Activated CD4-positive, CD25-positive, alpha-beta regulatory T cell treated with anti-CD3 and anti-CD28 coated beads, Interleukin-2, amount 50 U/mL, for 72 hours (primary cell): Measurements from ENCODE around the gene FOXJ1.
"Not testable (repeated sequence)": the region's sequence is repeated elsewhere in the genome, so short reads cannot be mapped to it uniquely, and the experiment has no call there.

ENCODE experiments used
- DNase-seq: peaks from one replicate; pipeline ENCODE4 v3.0.0; 2021

The FOXJ1 gene, protein sequence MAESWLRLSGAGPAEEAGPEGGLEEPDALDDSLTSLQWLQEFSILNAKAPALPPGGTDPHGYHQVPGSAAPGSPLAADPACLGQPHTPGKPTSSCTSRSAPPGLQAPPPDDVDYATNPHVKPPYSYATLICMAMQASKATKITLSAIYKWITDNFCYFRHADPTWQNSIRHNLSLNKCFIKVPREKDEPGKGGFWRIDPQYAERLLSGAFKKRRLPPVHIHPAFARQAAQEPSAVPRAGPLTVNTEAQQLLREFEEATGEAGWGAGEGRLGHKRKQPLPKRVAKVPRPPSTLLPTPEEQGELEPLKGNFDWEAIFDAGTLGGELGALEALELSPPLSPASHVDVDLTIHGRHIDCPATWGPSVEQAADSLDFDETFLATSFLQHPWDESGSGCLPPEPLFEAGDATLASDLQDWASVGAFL

DNA sequence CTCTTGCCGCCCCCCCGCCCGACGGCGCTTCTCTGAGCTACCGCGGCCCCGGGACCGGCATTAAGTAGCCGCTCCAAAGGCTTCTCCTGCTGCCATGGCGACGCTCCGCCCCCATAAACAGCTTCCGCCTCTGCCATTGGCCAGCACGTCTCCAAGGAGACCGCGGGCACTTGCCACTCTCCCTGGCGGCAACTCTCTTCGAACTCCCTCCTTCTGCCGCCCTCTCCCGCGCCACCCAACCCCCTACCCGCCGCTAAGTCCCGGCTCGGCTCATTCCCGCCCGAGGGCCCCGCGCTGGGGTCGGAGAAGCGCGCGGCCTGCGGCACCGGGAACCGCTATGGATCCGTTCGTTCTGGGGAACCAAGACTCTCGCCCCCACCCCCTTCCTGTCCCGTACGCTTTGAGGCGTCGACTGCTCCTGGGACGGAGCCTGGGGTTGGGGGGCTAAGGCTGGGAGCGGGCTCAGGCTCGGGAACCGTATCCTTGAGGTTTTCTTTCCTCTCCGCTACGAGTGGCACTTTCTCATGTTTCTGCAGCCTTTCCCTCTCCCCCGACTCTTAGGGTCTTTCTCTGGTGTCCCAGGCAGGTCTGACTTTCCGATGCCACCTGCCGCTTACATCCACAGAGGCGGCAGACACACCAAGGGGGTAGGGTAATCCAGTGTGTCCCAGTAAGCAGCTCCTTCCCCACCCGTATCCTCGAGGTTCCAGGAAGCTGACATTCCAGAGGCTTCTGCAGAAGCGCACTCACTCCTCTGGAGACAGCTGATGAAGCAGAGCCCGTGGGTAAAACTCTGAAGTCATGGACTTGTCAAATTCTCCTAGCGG is at the start of gene FOXJ1:
Gene FOXJ1 (minus strand): TSS at position 34 of the 827 bp plus-strand sequence. CDS start 850 bp downstream, outside the sequence.
- DNase-seq = peak; percentile 90

DNA sequence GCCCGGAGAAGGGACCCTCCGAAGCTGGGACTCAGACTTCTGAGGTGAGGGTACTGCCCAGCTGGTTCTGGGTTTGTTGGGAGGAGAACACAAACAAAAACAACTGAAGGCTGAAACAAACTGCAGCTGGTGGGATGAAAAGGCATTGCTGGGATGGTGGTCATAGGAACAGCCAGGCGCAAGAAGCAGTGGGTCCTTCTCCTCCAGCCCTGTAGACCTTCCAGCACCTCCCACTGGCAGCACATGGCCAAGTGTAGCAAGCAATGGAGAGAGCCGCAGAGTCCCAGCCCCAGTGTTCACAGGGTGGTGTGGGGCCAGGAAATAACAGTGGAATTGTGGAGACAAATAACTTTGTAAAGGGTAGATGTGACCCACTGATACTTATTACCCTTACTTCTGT is 48.7 kb upstream of the FOXJ1 start:
- no peak for DNase-seq

DNA sequence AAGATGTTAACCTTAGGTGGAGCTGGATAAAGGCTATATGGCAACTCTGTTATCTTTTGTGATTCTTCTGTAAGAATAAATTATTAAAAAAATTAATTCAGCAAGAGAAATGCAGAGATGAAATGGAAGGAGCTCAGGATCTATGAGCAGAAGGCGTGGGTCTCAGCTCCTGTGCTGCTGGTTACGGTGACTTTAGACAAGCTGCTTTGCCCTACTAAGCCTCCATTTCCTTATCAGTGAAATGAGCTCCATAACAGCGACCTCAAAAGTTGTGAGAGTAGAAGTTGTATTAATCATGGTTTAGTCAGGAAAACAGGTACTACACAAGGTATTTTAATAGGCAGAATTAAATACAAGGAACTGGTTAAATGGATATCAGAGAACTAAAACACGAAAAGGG is 48.2 kb upstream of the FOXJ1 start:
- DNase-seq = no peak

DNA sequence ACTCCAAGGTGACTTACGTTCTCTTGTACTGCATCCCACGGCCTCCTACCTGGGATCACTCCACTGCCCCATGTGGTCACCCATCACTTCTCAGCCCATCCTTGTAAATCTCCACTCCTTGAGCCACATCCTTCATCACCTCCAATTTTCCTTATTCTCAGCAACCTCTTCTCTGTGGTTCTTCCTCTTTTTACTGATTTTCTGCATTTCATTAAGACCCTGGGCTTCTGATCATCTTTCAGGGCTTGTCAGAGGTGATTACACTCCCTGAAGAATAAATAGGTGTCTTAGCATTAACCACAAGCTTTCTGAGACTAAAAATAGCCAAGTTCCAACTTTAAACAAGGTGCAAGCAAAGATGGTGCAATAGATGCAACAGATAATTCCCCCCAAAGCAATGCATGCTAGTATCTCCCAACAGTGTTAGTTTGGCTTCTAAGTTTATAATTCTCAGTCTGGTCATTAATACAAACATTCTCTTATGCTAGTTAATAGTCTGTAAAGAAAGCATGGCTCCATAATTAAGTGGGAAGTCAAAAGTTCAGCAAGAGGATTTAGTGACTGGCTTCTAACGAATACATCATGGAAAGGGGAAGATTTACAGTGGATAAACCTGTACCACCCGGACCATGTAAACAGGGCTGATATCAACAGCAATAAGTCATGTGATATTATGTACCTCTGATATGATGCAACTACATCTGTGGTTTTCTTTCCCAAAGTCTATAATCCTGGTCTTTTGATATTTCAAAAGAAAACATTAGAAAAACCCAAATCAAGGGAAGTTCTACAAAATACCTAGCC is 47.4 kb upstream of the FOXJ1 start:
- DNase-seq = no peak

DNA sequence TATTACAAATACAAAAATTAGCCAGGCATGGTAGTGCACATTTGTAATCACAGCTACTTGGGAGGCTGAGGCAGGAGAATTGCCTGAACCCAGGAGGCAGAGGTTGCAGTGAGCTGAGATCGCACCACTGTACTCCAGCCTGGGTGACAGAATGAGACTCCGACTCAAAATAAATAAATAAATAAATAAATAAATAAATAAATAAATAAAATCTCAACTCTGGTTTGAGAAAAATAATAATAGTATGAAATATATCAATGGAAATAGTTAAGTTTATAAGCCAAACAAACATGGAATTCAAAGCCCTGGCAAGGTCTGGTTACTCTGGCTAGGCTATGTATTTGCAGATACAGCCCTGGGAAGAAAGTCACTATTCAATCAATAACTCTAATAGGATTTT is 45.7 kb upstream of the FOXJ1 start:
- DNase-seq = not testable (repeated sequence)

DNA sequence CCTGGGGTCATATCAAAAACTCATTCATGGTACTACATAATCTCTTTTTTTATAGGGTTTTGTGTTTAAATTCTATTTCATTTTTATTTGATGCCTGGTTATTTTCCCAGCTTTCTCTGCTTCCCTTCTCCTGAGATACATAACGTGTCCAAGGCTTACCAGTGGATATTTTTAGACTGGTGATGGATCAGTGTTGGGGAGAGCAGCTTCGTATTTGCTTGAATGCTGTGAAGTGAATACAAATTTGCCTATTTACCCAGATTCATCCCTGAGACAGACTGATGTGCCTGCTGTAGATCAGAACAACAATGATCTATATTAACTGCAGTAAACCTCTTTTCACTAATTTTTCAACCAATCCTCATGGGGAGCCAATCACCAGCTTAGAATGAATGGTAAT is 43.2 kb upstream of the FOXJ1 start:
- no peak for DNase-seq

DNA sequence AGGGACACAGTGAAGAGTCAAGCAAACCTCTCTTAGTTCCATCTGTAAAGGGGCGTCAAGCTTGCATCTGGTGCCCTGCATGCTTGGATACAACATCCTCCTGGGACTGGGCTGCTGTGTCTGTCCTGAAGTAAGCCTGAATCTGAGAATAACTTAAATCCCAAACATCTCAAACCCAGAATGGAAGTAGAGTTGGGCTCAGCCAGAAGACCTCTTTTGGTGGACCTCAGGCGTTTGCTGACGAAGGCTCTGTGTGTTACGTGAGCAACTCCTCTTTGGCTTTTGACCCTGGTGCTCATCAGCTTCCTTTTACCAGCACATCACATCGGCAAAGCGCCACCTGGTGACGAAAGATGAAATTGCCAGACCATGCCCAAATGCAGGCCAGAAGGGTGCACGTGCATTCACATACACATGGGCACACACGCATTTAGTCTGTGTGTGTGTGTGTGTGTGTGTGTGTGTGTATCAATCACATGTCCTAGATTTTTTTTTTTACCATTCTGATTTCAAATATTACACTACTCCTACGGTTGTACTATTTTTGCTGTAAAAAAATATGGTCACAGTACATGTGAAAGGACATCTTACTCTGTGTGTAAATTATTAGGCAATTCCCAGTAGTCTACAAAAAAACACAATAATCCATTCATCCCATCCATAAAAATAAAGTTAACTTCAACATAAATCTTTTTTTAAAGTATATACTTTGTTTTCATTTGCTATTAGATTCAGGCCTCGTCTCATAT is 41.1 kb upstream of the FOXJ1 start:
- peak; percentile 95 for DNase-seq

DNA sequence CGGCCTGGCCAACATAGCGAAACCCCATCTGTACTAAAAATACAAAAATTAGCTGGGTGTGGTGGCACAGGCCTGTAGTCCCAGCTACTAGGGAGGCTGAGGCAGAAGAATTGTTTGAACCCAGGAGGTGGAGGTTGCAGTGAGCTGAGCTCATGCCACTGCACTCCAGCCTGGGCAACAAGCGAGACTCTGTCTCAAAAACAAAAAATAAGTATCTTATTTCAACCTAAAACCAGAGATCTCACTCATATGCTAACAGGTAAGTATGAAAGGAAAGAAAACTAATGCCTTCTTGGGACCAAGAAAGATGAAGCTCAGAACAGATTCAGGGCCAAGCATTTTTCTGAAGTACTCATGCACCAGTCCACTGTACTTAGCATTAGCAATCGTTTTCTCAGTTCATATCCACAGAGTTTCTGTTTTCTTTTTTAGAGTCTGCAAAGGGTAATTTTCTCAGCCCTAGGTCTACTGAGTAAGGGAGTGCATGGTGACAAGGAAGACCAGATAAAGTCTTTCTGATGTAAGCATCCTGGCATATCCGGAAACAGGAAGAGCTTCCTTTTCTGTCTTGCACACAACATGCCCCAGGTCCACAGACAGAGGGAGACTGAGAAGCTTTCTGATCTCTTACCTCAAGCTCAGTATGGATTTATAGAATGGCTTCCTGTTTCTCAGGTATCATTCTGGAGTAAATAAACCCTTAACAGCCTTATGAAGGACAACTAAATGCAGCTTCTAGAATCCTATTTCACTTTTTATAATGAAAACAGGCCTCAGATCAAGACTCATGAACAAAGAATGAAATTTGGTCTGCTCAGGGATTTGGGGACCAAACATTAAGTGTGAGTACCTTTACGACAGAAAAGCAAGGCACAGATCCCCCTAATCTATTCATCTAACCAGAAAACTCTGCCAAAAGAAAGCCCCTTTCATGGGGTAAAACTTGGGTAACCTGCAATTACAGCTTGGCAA is 38.7 kb upstream of the FOXJ1 start:
- DNase-seq = no peak

DNA sequence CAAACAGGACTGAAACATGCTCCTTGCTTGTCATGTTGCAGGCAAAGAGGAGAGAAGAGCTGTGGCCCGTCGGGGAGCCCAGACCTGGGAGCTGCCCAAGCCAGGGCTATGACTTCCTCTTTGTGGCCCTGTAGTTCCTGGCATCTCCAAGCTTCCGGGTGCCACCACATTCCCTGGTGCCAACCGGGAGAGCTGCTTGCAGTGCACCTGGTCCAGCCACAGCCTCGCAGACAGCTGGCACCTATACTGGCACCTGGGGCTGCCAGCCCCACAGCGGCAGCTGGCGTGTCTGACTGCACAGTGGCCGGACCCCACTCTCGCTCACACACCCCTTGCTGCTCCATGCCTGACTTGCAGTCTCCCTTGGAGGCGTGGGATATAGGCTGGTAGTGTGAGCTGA is 37.1 kb upstream of the FOXJ1 start:
- no peak for DNase-seq

DNA sequence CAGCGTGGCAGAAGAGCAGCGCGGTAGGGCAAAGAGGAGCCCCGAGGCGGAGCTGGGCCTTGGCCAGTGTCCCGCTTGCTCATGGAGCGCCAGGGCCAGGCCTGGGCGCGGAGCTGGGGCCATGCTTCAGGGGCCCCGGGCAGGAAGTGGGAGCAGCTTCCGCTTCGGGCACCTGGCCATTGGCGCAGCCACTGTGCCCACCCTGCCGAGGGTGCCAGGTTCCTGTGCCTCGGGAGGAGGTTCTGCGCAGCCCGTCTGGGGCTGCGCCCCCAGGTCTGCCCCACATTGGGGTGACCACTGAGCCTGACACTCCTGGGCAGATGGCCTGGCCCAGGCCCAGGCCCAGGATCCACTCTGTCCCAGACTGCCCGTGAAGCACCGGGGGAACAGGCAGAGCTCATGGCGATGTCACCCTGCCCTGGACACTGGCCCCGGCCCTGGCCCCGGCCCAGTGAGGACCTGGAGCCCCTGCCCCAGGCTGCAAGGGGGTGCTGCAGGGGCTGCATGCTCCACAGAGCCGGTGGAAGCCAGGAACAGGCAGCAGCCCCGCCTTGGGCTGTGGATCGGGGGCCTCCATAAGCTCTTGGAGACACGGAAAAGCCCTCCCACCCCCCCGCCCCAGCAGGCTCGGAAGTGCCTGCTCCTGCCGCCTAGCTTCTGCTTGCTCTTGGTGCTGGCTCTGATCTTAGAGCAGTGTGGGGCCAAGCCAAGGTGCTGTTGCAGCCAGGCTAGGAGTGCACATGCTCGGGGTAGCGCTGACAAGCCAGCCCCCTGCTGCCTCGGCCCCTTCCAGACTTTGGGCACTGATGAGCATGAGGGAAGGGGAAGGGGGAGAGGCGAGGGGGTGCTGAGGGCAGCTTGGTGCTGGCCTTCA is 35.9 kb upstream of the FOXJ1 start:
- no peak for DNase-seq

DNA sequence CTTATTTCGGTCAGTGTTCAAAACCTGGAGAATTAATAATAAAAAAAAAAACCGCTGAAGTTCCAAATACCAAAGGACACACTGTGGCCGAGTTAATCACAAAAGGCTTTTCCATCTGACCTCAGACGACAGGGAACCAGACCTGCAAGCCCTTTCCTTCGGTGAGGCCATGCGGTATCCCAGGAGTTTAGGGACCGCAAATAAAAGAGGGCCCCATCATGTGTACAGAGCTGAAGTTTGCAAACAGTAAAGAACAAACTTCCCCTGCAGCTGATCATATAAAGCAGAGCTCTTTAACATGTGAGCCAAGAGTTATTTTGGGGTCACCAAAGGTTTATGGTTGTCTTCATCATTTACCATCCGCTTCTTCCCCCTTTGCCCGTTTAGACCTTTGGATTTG is 33.0 kb upstream of the FOXJ1 start:
- DNase-seq = no peak

DNA sequence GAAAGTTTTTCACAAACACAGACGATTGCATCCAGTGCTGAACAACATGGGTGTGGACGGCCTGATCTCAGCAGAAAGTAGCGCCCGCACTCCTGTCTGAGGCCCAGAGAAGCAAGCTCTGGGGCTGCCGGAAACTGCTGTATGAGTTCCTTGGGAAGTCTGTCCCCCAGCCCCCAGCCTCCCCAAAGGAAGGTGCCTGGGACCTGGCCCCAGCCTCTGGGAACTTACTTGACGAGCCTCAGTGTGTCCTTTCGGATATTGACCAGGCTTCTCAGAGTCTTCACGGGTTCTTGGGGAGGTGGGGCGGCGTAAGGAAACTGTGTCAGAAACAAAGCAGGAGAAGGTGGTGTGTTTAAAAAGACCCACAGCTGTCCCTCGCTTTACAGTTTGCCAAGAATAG is 32.4 kb upstream of the FOXJ1 start:
- no peak for DNase-seq

DNA sequence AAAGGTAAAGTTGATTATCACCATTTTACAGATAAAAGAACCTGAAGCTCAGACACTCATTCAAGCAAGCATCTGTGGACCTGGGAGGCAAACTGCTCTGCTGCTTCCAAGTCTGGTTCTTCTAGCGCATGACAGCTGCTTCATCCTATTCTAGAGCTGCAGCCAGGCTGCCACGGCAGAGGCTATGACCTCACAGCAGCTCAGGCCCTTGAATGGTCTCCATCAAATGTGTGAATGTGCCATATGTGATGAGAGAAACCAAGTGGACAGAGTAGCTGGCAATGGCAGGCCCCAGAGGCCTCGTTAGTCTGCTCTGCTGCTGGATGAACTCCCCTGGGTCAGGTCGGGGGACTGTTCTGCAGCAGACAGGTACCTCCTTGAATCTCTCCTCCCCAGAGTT is 30.7 kb upstream of the FOXJ1 start:
- no peak for DNase-seq

DNA sequence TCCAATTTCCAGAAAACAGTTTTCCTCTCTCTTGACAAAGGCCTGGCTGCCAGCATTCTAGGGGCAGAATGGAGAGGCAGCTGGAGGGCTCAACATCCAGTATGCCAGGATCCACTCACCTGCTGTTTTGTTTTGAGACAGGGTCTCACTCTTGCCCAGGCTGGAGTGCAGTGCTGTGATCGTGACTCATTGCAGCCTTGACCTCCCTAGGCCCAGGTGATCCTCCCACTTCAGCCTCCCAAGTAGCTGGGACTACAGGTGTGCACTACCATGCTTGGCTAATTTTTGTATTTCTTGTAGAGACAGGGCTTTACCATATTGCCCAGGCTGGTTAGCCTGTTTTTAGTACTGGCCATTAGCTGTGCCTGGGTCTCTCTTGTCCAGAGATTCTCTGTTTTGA is 29.1 kb upstream of the FOXJ1 start:
- no peak for DNase-seq

DNA sequence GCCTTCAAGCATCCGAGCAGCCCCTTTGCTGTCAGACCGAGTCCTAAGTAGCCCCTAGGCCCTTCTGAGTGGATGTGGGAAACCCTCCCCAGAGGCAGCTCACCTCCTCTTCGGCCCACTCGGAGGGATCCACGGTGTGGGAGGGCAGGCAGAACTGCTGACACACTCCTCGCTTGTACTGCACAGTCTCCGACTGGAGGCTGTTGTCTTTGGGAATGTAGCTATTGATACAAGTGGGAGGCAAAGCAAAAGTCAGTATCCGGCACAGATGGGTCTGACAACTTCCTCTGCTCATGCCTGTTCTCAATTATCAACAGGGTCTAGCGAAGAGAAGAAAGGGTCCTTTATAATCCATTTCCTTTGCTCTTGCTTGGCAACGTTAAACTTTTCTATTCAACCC is 25.9 kb upstream of the FOXJ1 start:
- no peak for DNase-seq

DNA sequence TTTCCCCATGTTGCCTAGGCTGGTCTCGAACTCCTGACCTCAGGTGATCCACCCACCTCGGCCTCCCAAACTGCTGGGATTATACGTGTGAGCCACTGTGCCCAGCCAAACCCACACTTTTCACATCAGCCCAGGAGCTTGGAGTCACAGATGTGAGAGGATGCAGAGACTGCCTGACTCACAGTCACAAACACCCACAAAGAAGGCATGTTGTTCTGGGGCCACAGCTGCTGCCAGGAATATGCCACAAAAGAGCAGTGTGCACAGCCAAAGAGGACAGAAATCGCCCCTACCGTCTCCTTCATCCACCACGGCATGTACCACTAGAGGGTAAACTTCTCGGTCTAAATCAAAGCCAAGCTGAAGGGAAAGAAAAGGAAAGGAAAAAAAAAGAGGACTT is 25.1 kb upstream of the FOXJ1 start:
- no peak for DNase-seq

DNA sequence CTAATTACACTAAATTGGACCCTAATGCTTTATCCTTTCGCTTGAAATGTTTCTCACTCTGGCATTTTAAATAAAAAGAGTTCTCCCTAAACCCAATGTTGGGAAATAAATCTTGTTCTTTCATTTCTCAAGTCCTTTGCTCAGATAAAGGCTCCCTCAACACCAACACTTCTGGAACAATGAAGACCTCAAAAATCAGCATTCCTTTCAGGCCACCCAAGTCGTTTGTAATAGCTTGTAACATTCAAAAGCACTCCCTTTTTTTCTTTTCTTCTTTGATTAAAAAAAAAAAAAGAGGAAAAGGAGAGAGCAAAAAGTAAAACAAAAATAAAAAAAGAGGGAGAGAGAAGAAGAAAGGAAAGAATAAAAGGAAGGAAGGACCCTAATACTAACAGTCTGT is 23.3 kb upstream of the FOXJ1 start:
- DNase-seq = no peak

DNA sequence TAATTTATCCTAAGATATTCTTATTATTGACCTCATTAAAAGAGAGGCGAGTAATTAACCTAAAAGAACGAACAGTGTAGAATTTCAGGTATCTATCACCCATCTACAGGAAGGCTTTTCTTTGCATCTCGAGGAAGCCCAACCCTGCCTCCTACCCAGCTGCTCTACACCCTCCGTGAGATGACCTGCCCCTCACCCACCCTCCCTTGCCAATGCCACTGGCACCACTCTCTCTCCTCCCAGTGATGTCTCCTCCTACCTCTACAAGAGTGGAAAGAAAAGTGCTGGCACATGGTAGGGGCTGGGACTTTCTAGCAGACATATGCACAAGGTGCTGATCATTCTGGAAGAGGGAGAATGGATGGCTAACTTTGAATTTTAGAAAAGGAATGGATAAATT is 22.9 kb upstream of the FOXJ1 start:
- no peak for DNase-seq

DNA sequence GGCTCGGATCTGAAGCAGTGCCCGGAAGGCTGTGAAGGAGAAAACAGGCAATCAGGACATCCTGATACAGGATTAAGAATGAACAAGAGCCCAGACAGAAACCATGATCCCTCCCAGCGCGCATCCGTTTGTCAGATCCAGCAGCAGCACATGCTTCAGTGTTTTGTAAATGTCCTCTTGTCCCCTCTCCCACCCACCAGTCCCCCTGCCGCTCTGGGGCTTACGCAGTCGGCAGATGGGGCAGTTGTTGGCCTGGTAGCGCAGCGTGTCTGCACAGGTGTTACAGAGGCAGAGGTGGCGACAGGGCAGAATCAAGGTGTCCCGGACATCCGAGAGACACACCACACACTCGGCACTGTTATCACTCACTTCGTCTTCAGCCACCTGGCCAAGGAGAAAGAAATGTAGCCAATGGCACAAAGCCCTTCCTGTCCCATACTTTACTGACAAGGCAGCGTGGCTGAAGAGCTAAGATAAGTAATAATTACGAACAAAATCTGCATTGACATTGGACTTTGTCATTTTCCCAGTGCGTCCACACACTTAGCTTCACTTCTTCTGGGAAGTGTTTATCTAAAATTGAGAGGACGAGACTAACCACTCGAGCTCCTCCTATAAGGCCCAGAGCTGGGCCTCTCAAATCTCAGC is 20.7 kb upstream of the FOXJ1 start:
- no peak for DNase-seq
